ENCODE measurements around the gene EP300. TPM values are rescaled to one million over a fixed set of nuclear protein-coding genes. Genes with fewer than 3 reads are reported as not detected.
A peak's percentile ranks its signal among the peaks of the same experiment; 100 is the strongest.
"Not testable (repeated sequence)": the region's sequence is repeated elsewhere in the genome, so short reads cannot be mapped to it uniquely, and the experiment has no call there.

The EP300 gene
- 17.1 and 30.0 TPM in 2 replicates for total RNA-seq

GRCh38 chr22:41092023-41092817 lies at the start of gene EP300:
EP300 (plus strand) TSS chr22:41092592; CDS start chr22:41093005, 413 bp downstream.
- peak within 1 kb of the TSS; percentile 91 for H3K4me3 ChIP-seq (ENCODE audit: low read depth, low read length)
- TF ChIP-seq, protein P1, sequence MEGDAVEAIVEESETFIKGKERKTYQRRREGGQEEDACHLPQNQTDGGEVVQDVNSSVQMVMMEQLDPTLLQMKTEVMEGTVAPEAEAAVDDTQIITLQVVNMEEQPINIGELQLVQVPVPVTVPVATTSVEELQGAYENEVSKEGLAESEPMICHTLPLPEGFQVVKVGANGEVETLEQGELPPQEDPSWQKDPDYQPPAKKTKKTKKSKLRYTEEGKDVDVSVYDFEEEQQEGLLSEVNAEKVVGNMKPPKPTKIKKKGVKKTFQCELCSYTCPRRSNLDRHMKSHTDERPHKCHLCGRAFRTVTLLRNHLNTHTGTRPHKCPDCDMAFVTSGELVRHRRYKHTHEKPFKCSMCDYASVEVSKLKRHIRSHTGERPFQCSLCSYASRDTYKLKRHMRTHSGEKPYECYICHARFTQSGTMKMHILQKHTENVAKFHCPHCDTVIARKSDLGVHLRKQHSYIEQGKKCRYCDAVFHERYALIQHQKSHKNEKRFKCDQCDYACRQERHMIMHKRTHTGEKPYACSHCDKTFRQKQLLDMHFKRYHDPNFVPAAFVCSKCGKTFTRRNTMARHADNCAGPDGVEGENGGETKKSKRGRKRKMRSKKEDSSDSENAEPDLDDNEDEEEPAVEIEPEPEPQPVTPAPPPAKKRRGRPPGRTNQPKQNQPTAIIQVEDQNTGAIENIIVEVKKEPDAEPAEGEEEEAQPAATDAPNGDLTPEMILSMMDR (conservative IDR thresholded peaks at IDR 0.05; ENCODE audit: low read depth, low read length), result no peak
- no peak for DNase-seq (ENCODE audit: low read depth)

DNA sequence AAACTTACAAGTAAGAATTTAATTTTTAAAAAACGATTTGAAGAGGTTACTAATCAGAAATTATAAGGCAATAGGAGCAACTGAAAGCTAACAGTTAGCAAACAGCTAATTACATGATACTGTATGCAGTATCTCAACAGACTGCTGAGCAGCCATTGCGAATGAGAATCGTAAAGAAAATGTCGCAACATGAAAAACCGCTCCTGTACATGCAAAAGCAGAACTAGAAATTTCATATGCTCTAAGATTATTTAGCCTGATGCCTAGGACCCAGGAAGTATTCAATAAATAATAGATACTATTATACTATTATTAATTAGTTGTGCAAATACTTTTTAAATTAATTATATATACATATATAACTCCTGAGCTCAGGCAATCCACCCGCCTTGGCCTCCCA lies 48.7 kb upstream of the EP300 start:
- no peak for DNase-seq (ENCODE audit: low read depth)
- TF ChIP-seq, protein P1 (conservative IDR thresholded peaks at IDR 0.05; ENCODE audit: low read depth, low read length), result no peak

DNA sequence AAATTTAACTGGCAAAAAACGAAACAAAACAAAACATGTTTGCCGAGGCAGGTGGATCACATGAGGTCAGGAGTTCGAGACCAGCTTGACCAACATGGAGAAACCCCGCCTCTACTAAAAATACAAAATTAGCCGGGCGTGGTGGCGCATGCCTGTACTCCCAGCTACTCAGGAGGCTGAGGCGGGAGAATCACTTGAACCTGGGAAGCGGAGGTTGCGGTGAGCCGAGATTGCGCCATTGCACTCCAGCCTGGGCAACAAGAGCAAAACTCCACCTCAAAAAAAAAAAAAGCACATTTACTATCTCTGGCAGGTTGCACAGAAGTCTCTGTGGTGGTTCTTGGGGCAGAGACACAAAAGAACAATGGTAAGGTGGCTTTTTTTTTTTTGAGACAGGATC lies 46.8 kb upstream of the EP300 start:
- not testable (repeated sequence) for H3K4me3 ChIP-seq (ENCODE audit: low read depth, low read length); DNase-seq (ENCODE audit: low read depth)

More for the DNA sequence above, 48.7 kb upstream of the EP300 start:
- H3K4me3 ChIP-seq (ENCODE audit: low read depth, low read length), result no peak overlapping the region

GRCh38 chr22:41047801-41048211 lies 44.6 kb upstream of the EP300 start:
- DNase-seq (ENCODE audit: low read depth), result no peak
- H3K4me3 ChIP-seq (ENCODE audit: low read depth, low read length), result no peak overlapping the region
- TF ChIP-seq, protein P1 (conservative IDR thresholded peaks at IDR 0.05; ENCODE audit: low read depth, low read length), result no peak

DNA sequence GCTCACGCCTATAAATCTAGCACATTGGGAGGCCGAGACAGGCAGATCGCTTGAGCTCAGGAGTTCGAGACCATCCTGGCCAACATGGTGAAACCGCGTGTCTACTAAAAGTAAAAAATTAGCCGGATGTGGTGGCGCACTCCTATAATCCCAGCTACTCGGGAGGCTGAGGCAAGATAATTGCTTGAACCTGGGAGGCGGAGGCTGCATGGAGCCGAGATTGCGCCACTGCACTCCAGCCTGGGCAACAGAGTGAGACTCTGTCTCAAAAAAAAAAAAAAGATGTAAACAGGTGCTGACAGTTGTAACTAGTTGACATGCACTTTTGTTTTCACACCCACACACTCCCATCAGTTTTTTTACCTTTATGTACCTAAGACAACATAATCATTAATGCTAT lies 44.0 kb upstream of the EP300 start:
- H3K4me3 ChIP-seq (ENCODE audit: low read depth, low read length), result peak overlapping the region; percentile 38

GRCh38 chr22:41048791-41049717 lies 43.3 kb upstream of the EP300 start:
- no peak for DNase-seq (ENCODE audit: low read depth)

More for the DNA sequence above, 44.0 kb upstream of the EP300 start:
- not testable (repeated sequence) for DNase-seq (ENCODE audit: low read depth)

GRCh38 chr22:41049795-41050194 lies 42.6 kb upstream of the EP300 start:
- H3K4me3 ChIP-seq (ENCODE audit: low read depth, low read length); DNase-seq (ENCODE audit: low read depth): not testable (repeated sequence)

More at GRCh38 chr22:41048791-41049717, 43.3 kb upstream of the EP300 start:
- peak overlapping the region; percentile 38 for H3K4me3 ChIP-seq (ENCODE audit: low read depth, low read length)
- TF ChIP-seq, protein P1 (conservative IDR thresholded peaks at IDR 0.05; ENCODE audit: low read depth, low read length), result no peak

GRCh38 chr22:41050883-41051282 lies 41.5 kb upstream of the EP300 start:
- no peak overlapping the region for H3K4me3 ChIP-seq (ENCODE audit: low read depth, low read length)
- TF ChIP-seq, protein P1 (conservative IDR thresholded peaks at IDR 0.05; ENCODE audit: low read depth, low read length), result peak; percentile 9
- no peak for DNase-seq (ENCODE audit: low read depth)
